Right lobe of liver (tissue), 4 donors: ENCODE results near the gene GLIPR1.

Source experiments
- POLR2A ChIP-seq: fragments of 450-650 bp; IDR thresholded peaks from one replicate; pipeline ENCODE4 v1.6.1; 2017; ENCODE audit warnings: antibody characterized with exemption, mild to moderate bottlenecking
- TF ChIP-seq, protein P1 (sequence below), 4 donors: fragments of 200-600 bp in 3 of 4; fragments of 450-650 bp in 1 of 4; IDR thresholded peaks; one replicate each; pipeline versions ENCODE4 v1.5.1 to v1.8.0; 2016 to 2022; ENCODE audit warnings: antibody characterized with exemption in 4 of 4, mild to moderate bottlenecking in 2 of 4
- donor health status: DM: no; HTN: no; CAD: no.
- donor health status: DM: no; HTN: no; CAD: no.
- donor health status: DM: no; HTN: yes; CAD: no.

DNA sequence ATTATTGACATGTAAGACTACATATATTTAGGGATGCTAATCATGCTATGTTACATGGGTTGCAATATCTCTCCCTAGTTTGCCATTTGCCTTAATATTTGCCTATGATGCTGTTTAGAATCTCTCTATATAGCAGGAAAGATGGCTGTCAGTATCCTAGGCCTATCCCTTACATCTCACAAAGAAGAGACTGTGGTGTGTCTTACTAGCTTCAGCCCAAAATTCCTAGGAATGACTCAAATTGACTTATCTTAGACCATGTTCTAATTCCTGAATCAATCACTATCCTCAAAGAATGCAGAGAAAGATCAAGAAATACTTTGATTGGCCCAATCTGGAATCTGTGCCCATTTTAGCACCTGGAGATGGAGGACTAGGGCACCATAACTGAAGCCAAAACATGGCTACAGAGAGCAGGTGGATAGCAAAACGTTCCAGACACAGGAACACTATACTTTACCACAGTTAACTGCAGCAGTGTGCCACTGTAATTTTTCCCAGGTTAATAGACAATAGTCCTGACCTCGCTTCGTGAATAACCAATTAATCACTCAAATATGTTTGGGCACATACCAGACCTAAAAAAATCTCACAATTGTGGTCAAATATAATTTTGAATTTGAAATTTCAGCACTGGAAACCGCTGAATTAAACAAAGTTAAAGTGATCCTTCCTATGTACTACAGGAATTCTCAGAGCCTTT lies 32.7 kb upstream of the GLIPR1 start:
- TF ChIP-seq, protein P1, sequence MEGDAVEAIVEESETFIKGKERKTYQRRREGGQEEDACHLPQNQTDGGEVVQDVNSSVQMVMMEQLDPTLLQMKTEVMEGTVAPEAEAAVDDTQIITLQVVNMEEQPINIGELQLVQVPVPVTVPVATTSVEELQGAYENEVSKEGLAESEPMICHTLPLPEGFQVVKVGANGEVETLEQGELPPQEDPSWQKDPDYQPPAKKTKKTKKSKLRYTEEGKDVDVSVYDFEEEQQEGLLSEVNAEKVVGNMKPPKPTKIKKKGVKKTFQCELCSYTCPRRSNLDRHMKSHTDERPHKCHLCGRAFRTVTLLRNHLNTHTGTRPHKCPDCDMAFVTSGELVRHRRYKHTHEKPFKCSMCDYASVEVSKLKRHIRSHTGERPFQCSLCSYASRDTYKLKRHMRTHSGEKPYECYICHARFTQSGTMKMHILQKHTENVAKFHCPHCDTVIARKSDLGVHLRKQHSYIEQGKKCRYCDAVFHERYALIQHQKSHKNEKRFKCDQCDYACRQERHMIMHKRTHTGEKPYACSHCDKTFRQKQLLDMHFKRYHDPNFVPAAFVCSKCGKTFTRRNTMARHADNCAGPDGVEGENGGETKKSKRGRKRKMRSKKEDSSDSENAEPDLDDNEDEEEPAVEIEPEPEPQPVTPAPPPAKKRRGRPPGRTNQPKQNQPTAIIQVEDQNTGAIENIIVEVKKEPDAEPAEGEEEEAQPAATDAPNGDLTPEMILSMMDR (IDR thresholded peaks at IDR 0.05), result no peak
- TF ChIP-seq POLR2A, result no peak
